Karpas-422 (cell line): ENCODE data around the gene TOR1B. TPM values are rescaled to one million over a fixed set of nuclear protein-coding genes. Genes with fewer than 3 reads are reported as not detected.
"Not testable (repeated sequence)": the region's sequence is repeated elsewhere in the genome, so short reads cannot be mapped to it uniquely, and the experiment has no call there.

Experiments used
- DNase-seq: peaks from one replicate; pipeline ENCODE4 v3.0.0-alpha.2; 2015
- H2AFZ ChIP-seq: fragments of 200-600 bp; sonication (generic); 2 replicates; pipeline ENCODE4 v1.6.1; 2014; ENCODE audit warnings: antibody characterized with exemption, low read length, mixed read lengths
- H3K27ac ChIP-seq: fragments of 200-600 bp; sonication (generic); 2 replicates; pipeline ENCODE4 v1.5.1; 2014; ENCODE audit warnings: mild to moderate bottlenecking, low read length, moderate library complexity
- H3K27me3 ChIP-seq: fragments of 200-600 bp; sonication (generic); 2 replicates; pipeline ENCODE4 v1.6.1; 2014; ENCODE audit warnings: low read length, mixed read lengths
- H3K36me3 ChIP-seq: fragments of 200-600 bp; sonication (generic); 2 replicates; pipeline ENCODE4 v1.6.1; 2014; ENCODE audit warnings: low read length, mixed read lengths; ENCODE audit not compliant: insufficient read depth
- H3K4me1 ChIP-seq: fragments of 200-600 bp; sonication (generic); 2 replicates; pipeline ENCODE4 v1.6.1; 2014; ENCODE audit warnings: mild to moderate bottlenecking, low read length, mixed read lengths
- H3K4me2 ChIP-seq: fragments of 200-600 bp; sonication (generic); 2 replicates; pipeline ENCODE4 v1.6.1; 2014; ENCODE audit warnings: low read length, low read depth, mild to moderate bottlenecking; ENCODE audit not compliant: poor library complexity, severe bottlenecking
- H3K4me3 ChIP-seq: fragments of 200-600 bp; sonication (generic); 2 replicates; pipeline ENCODE4 v1.5.1; 2014; ENCODE audit warnings: mild to moderate bottlenecking, antibody characterized with exemption, low read length, mixed read lengths
- H3K79me2 ChIP-seq: fragments of 200-600 bp; sonication (generic); 2 replicates; pipeline ENCODE4 v1.6.1; 2014; ENCODE audit warnings: mild to moderate bottlenecking, low read length, mixed read lengths
- H3K9ac ChIP-seq: fragments of 200-600 bp; sonication (generic); 2 replicates; pipeline ENCODE4 v1.6.0; 2014; ENCODE audit warnings: low read length
- H3K9me2 ChIP-seq: fragments of 200-600 bp; sonication (generic), shearing (Covaris generic); replicated peaks from 2 replicates; pipeline ENCODE4 v1.6.0; 2014; ENCODE audit warnings: mild to moderate bottlenecking, low read length, moderate library complexity; ENCODE audit not compliant: insufficient read depth
- H3K9me3 ChIP-seq: fragments of 300-700, 200-600 bp; sonication (generic); 2 replicates; pipeline ENCODE4 v1.6.1; 2014; ENCODE audit warnings: low read length, mixed read lengths
- H4K20me1 ChIP-seq: fragments of 200-600 bp; sonication (generic); 2 replicates; pipeline ENCODE4 v1.6.1; 2014; ENCODE audit warnings: mild to moderate bottlenecking, antibody characterized with exemption, low read length, low read depth; ENCODE audit not compliant: insufficient read depth
- total RNA-seq: library from RNA; depleted of rRNA; stranded (reverse); fragments of >200 nt; shearing (Covaris generic); gene quantifications from 2 replicates; pipeline ENCODE4 v1.2.3, GENCODE V29; 2014; ENCODE audit warnings: low replicate concordance

Gene TOR1B
- total RNA-seq, 1 experiment from 2014 or later, result 10.5 TPM

- Histone ChIP-seq H3K9me2 (no peaks in the 10 kb centered on the region), H3K4me2 (no peak overlapping the region), H3K9me3 (no peaks in the 10 kb centered on the region), H3K27me3 (no peaks in the 10 kb centered on the region), H3K9ac (no peak overlapping the region), H3K4me3 (no peak overlapping the region), H3K36me3 (no peaks in the 10 kb centered on the region), H3K4me1 (no peaks in the 10 kb centered on the region), H4K20me1 (no peaks in the 10 kb centered on the region), H3K27ac (no peak overlapping the region), H3K79me2 (no peaks in the 10 kb centered on the region), H2AFZ (no peak overlapping the region)
- DNase-seq, result no peak
These were observed 29.5 kb upstream of the TOR1B start for GRCh38 chr9:129773262-129774048.

DNA sequence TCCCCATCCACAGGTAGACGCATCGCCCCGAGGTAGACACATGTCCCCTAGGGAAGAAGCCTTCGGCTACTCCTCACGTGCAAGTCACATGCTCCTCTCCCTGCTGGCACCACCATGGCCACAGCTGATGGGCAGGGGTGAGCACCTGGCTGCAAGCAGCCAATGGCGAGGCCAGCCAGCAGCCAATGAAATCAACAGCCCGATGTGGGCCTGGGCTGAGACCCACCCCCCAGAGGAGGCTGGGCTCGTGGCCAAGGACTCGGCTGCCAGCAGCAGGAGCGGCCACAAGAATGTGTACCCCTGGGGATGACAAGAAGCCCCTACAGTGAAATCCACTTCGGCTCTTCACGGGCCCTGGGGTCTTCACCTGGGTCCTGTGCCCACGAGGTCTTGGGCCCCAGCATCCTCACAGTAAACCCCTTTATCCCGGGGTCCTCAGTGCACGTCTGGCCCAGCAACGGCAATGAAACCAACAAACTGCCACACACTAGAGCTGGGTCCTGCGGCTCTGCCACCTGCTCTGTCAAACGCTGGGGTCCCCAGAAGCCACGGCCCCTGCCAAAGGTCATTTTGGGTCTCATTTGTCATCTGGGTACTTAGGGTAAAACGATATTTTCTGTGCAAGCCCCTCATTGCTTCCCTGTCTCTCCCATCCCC is 28.1 kb upstream of the TOR1B start:
- H3K27me3 ChIP-seq, result no peaks in the 10 kb centered on the region
- H3K4me1 ChIP-seq, result no peaks in the 10 kb centered on the region
- H2AFZ ChIP-seq, result no peak overlapping the region
- no peaks in the 10 kb centered on the region for H4K20me1 ChIP-seq
- H3K9ac ChIP-seq, result no peak overlapping the region
- no peaks in the 10 kb centered on the region for H3K9me2 ChIP-seq
- no peaks in the 10 kb centered on the region for H3K36me3 ChIP-seq
- no peak overlapping the region for H3K4me2 ChIP-seq
- no peaks in the 10 kb centered on the region for H3K9me3 ChIP-seq
- H3K27ac ChIP-seq, result no peak overlapping the region
- peak; percentile 21 for DNase-seq
- no peaks in the 10 kb centered on the region for H3K79me2 ChIP-seq
- no peak overlapping the region for H3K4me3 ChIP-seq

GRCh38 chr9:129775448-129775798 is 27.6 kb upstream of the TOR1B start:
- H3K27me3 ChIP-seq, result no peaks in the 10 kb centered on the region
- H3K27ac ChIP-seq, result no peak overlapping the region
- no peak overlapping the region for H3K4me2 ChIP-seq
- H3K4me3 ChIP-seq, result no peak overlapping the region
- no peak for DNase-seq
- no peak overlapping the region for H2AFZ ChIP-seq
- no peaks in the 10 kb centered on the region for H3K36me3 ChIP-seq
- no peaks in the 10 kb centered on the region for H3K4me1 ChIP-seq
- no peaks in the 10 kb centered on the region for H3K9me2 ChIP-seq
- no peaks in the 10 kb centered on the region for H3K79me2 ChIP-seq
- H3K9me3 ChIP-seq, result no peaks in the 10 kb centered on the region
- no peaks in the 10 kb centered on the region for H4K20me1 ChIP-seq
- no peak overlapping the region for H3K9ac ChIP-seq

GRCh38 chr9:129776096-129776495 is 26.9 kb upstream of the TOR1B start:
- H3K4me2 ChIP-seq, H3K36me3 ChIP-seq, H3K79me2 ChIP-seq, H4K20me1 ChIP-seq, H3K9me2 ChIP-seq, H3K9ac ChIP-seq, H3K4me3 ChIP-seq, H2AFZ ChIP-seq, H3K27me3 ChIP-seq, H3K4me1 ChIP-seq, DNase-seq, H3K9me3 ChIP-seq, H3K27ac ChIP-seq: not testable (repeated sequence)

- Histone ChIP-seq H3K36me3 (no peaks in the 10 kb centered on the region), H3K4me3 (no peak overlapping the region), H3K9me3 (no peaks in the 10 kb centered on the region), H3K9ac (no peak overlapping the region), H3K9me2 (no peaks in the 10 kb centered on the region), H3K4me1 (no peaks in the 10 kb centered on the region), H3K27ac (no peak overlapping the region), H3K4me2 (no peak overlapping the region), H3K27me3 (no peaks in the 10 kb centered on the region), H3K79me2 (no peaks in the 10 kb centered on the region), H4K20me1 (no peaks in the 10 kb centered on the region), H2AFZ (no peak overlapping the region)
- peak; percentile 9 for DNase-seq
These were observed 26.4 kb upstream of the TOR1B start for GRCh38 chr9:129776566-129776937.

- Histone ChIP-seq H3K36me3 (no peaks in the 10 kb centered on the region), H3K9ac (no peak overlapping the region)
These were observed 25.8 kb upstream of the TOR1B start for GRCh38 chr9:129776938-129777768.

DNA sequence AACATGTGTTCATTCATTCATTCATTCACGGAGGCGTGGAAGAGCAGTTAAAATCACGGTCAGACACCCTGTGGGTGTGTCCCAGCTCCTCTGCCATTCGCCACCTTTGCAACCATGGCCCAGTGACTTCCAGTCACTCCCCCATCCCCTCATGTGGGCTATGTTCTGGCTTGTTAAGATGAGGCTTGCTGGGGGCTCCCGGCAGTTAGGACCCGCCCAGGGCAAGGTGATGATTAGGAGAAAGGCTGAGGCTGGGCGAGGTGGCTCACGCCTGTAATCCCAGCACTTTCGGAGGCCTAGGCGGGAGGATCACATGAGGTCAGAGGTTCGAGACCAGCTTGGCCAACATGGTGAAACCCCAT is 25.2 kb upstream of the TOR1B start:
- no peaks in the 10 kb centered on the region for H3K27me3 ChIP-seq
- no peak overlapping the region for H2AFZ ChIP-seq
- H3K4me3 ChIP-seq, result no peak overlapping the region
- H3K4me2 ChIP-seq, result no peak overlapping the region
- peak; percentile 37 for DNase-seq
- H3K79me2 ChIP-seq, result no peaks in the 10 kb centered on the region
- no peak overlapping the region for H3K9ac ChIP-seq
- no peaks in the 10 kb centered on the region for H3K9me2 ChIP-seq
- no peaks in the 10 kb centered on the region for H4K20me1 ChIP-seq
- no peaks in the 10 kb centered on the region for H3K4me1 ChIP-seq
- no peaks in the 10 kb centered on the region for H3K36me3 ChIP-seq
- H3K9me3 ChIP-seq, result no peaks in the 10 kb centered on the region
- H3K27ac ChIP-seq, result no peak overlapping the region

More at GRCh38 chr9:129776938-129777768, 25.8 kb upstream of the TOR1B start:
- Histone ChIP-seq H4K20me1 (no peaks in the 10 kb centered on the region), H3K4me2 (no peak overlapping the region), H3K27me3 (no peaks in the 10 kb centered on the region), H3K4me1 (no peaks in the 10 kb centered on the region), H2AFZ (no peak overlapping the region), H3K9me2 (no peaks in the 10 kb centered on the region), H3K4me3 (no peak overlapping the region), H3K79me2 (no peaks in the 10 kb centered on the region), H3K27ac (no peak overlapping the region), H3K9me3 (no peaks in the 10 kb centered on the region)
- DNase-seq, result peak; percentile 16

- Histone ChIP-seq H2AFZ (no peak overlapping the region), H3K27me3 (no peaks in the 10 kb centered on the region), H3K4me2 (no peak overlapping the region), H3K9ac (no peak overlapping the region), H3K4me3 (no peak overlapping the region), H3K27ac (no peak overlapping the region), H3K9me3 (no peaks in the 10 kb centered on the region), H3K79me2 (no peaks in the 10 kb centered on the region), H3K36me3 (no peaks in the 10 kb centered on the region), H4K20me1 (no peaks in the 10 kb centered on the region), H3K4me1 (no peaks in the 10 kb centered on the region), H3K9me2 (no peaks in the 10 kb centered on the region)
- peak; percentile 23 for DNase-seq
These were observed 24.5 kb upstream of the TOR1B start for GRCh38 chr9:129778469-129778868.
